ENCODE data around the gene OSGIN1. TPM values are rescaled to one million over a fixed set of nuclear protein-coding genes. Genes with fewer than 3 reads are reported as not detected.

OSGIN1 gene
- total RNA-seq, 1 donor = 6.6 TPM

- TF ChIP-seq CTCF (IDR thresholded peaks at IDR 0.05; ENCODE audit: insufficient read depth, low read length) = no peak
- no peak overlapping the region for H3K4me3 ChIP-seq (ENCODE audit: low read depth, low read length)
- no peak for DNase-seq (ENCODE audit: low read depth)
These were observed 61.7 kb downstream of the OSGIN1 start for GRCh38 chr16:84014570-84015327.

GRCh38 chr16:84015399-84015798 is 62.4 kb downstream of the OSGIN1 start:
- no peak for DNase-seq (ENCODE audit: low read depth)
- TF ChIP-seq CTCF (IDR thresholded peaks at IDR 0.05; ENCODE audit: insufficient read depth, low read length) = no peak

More at GRCh38 chr16:84015399-84015798, 62.4 kb downstream of the OSGIN1 start:
- H3K4me3 ChIP-seq (ENCODE audit: low read depth, low read length) = no peak overlapping the region

Other genes starting within 250 kb of the OSGIN1 start
- 19.0 and 77.8 TPM in 2 replicates for gene HSBP1, start 145.3 kb upstream of the OSGIN1 start, total RNA-seq (ENCODE audit: low replicate concordance)
- gene MLYCD, start 54.1 kb upstream of the OSGIN1 start, total RNA-seq (ENCODE audit: low replicate concordance) = 3.3 and 5.6 TPM in 2 replicates
- gene NECAB2, start 15.0 kb downstream of the OSGIN1 start, total RNA-seq (ENCODE audit: low replicate concordance) = 0.18 and 0.90 TPM in 2 replicates
- gene SLC38A8, start 89.6 kb downstream of the OSGIN1 start, total RNA-seq (ENCODE audit: low replicate concordance) = not detected in 2 replicates
- gene MBTPS1, start 163.7 kb downstream of the OSGIN1 start, total RNA-seq (ENCODE audit: low replicate concordance) = 61.1 and 89.0 TPM in 2 replicates
- gene HSDL1, start 191.9 kb downstream of the OSGIN1 start, total RNA-seq (ENCODE audit: low replicate concordance) = 12.5 and 18.7 TPM in 2 replicates
- 0.09 TPM in 1 of 2 replicates, not detected in the other for gene DNAAF1, start 192.1 kb downstream of the OSGIN1 start, total RNA-seq (ENCODE audit: low replicate concordance)
- gene TAF1C, start 233.8 kb downstream of the OSGIN1 start, total RNA-seq (ENCODE audit: low replicate concordance) = 19.4 and 20.6 TPM in 2 replicates
- not detected in 2 replicates for gene ADAD2, start 237.9 kb downstream of the OSGIN1 start, total RNA-seq (ENCODE audit: low replicate concordance)

All from fibroblast of the aortic adventitia (primary cell).